ENCODE measurements around the gene NPFFR1.

DNA sequence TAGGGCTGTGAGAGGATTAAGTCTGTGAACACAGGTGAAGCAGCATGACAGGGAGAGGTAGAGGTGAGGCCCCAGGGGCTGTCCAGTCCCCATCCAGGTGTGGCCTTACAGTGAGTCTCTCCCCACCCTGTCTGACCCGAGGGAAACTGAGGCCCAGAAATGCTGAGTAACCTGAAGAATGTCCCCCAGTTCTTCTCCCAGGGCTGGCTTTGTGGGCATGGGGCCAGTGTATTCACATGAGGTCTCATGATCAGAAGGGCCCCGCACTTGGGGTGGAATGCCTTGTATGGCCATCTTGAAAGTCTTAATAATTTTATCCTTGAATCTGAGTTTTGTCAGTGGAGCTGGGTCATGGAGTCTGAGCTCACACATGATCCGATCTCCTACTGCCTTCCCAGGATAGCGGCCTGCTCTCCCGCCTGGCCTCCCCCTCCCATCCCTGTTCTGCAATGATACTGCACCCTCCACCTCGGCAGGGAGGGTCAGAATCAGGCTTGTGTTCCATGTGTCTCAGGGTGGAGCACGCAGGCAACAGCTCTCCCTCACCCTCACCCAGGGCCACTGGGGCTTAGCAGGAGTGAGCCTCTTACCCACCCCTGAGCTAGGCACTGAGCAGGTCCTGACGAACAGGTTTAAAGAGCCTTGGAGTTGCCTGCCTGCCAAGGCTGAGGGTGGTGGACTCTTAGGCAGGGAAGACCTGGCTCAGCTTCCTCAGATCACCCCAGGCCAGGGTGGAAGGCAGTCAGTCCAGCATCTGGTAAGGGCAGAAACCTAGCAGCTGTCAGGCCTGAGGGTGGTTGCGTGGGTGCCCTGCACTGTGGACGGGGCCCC lies 41.4 kb upstream of the NPFFR1 start:
- TF ChIP-seq, protein P1, sequence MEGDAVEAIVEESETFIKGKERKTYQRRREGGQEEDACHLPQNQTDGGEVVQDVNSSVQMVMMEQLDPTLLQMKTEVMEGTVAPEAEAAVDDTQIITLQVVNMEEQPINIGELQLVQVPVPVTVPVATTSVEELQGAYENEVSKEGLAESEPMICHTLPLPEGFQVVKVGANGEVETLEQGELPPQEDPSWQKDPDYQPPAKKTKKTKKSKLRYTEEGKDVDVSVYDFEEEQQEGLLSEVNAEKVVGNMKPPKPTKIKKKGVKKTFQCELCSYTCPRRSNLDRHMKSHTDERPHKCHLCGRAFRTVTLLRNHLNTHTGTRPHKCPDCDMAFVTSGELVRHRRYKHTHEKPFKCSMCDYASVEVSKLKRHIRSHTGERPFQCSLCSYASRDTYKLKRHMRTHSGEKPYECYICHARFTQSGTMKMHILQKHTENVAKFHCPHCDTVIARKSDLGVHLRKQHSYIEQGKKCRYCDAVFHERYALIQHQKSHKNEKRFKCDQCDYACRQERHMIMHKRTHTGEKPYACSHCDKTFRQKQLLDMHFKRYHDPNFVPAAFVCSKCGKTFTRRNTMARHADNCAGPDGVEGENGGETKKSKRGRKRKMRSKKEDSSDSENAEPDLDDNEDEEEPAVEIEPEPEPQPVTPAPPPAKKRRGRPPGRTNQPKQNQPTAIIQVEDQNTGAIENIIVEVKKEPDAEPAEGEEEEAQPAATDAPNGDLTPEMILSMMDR (IDR thresholded peaks at IDR 0.05) = no peak
- TF ChIP-seq POLR2AphosphoS5 (IDR thresholded peaks at IDR 0.05; ENCODE audit: low read depth, low read length) (no peak), TCF7L2 (IDR thresholded peaks at IDR 0.05; ENCODE audit: low read depth, low read length) (no peak)

Data from Panc1 (cell line).